ENCODE results near the gene HMG20A.

The HMG20A gene

GRCh38 chr15:77503764-77504163 lies 83.1 kb downstream of the HMG20A start:
- no peak for DNase-seq

- DNase-seq: no peak
Measured at GRCh38 chr15:77504306-77504705, 83.6 kb downstream of the HMG20A start.

GRCh38 chr15:77504871-77505270 lies 84.2 kb downstream of the HMG20A start:
- DNase-seq: no peak

GRCh38 chr15:77505556-77505955 lies 84.9 kb downstream of the HMG20A start:
- peak; percentile 41 for DNase-seq

- peak; percentile 44 for DNase-seq
Measured at GRCh38 chr15:77506311-77507142, 85.8 kb downstream of the HMG20A start.

GRCh38 chr15:77507143-77507897 lies 86.6 kb downstream of the HMG20A start:
- DNase-seq: peak; percentile 19

GRCh38 chr15:77507911-77508310 lies 87.2 kb downstream of the HMG20A start:
- DNase-seq: no peak

GRCh38 chr15:77508541-77509243 lies 88.0 kb downstream of the HMG20A start:
- peak; percentile 27 for DNase-seq

- DNase-seq: peak; percentile 41
Measured at GRCh38 chr15:77510066-77511057, 89.7 kb downstream of the HMG20A start.

- DNase-seq: no peak
Measured at GRCh38 chr15:77511869-77512268, 91.2 kb downstream of the HMG20A start.

- no peak for DNase-seq
Measured at GRCh38 chr15:77513226-77513625, 92.5 kb downstream of the HMG20A start.

GRCh38 chr15:77514641-77515402 lies 94.1 kb downstream of the HMG20A start:
- peak; percentile 41 for DNase-seq

GRCh38 chr15:77515613-77516012 lies 94.9 kb downstream of the HMG20A start:
- peak; percentile 38 for DNase-seq

GRCh38 chr15:77516076-77516475 lies 95.4 kb downstream of the HMG20A start:
- no peak for DNase-seq

- DNase-seq: peak; percentile 57
Measured at GRCh38 chr15:77516786-77517185, 96.1 kb downstream of the HMG20A start.

GRCh38 chr15:77517579-77517978 lies 96.9 kb downstream of the HMG20A start:
- DNase-seq: peak; percentile 31

GRCh38 chr15:77518458-77518857 lies 97.8 kb downstream of the HMG20A start:
- peak; percentile 28 for DNase-seq

- DNase-seq: no peak
Measured at GRCh38 chr15:77519540-77519939, 98.9 kb downstream of the HMG20A start.

- DNase-seq: no peak
Measured at GRCh38 chr15:77521206-77521605, 100.5 kb downstream of the HMG20A start.

GRCh38 chr15:77525400-77525811 lies 104.7 kb downstream of the HMG20A start:
- DNase-seq: peak; percentile 41

GRCh38 chr15:77525907-77526594 lies 105.4 kb downstream of the HMG20A start:
- DNase-seq: peak; percentile 24

Data from activated effector memory CD4-positive, alpha-beta T cell treated with anti-CD3 and anti-CD28 coated beads, Interleukin-2, amount 50 U/mL, for 16 hours (primary cell).